GM12874 (cell line): ENCODE measurements around the gene HBZ.
A peak's percentile ranks its signal among the peaks of the same experiment; 100 is the strongest.

ENCODE experiments used
- TF ChIP-seq, protein P1 (sequence below): IDR thresholded peaks from 2 replicates; pipeline ENCODE4 v1.5.1; 2011; ENCODE audit warnings: low read depth, mild to moderate bottlenecking, control low read depth, low read length, moderate library complexity; ENCODE audit not compliant: insufficient read depth

Gene HBZ

GRCh38 chr16:180681-181564 is 28.5 kb downstream of the HBZ start:
- TF ChIP-seq, protein P1, sequence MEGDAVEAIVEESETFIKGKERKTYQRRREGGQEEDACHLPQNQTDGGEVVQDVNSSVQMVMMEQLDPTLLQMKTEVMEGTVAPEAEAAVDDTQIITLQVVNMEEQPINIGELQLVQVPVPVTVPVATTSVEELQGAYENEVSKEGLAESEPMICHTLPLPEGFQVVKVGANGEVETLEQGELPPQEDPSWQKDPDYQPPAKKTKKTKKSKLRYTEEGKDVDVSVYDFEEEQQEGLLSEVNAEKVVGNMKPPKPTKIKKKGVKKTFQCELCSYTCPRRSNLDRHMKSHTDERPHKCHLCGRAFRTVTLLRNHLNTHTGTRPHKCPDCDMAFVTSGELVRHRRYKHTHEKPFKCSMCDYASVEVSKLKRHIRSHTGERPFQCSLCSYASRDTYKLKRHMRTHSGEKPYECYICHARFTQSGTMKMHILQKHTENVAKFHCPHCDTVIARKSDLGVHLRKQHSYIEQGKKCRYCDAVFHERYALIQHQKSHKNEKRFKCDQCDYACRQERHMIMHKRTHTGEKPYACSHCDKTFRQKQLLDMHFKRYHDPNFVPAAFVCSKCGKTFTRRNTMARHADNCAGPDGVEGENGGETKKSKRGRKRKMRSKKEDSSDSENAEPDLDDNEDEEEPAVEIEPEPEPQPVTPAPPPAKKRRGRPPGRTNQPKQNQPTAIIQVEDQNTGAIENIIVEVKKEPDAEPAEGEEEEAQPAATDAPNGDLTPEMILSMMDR, result no peak

- TF ChIP-seq, protein P1, result peak; percentile 98
Measured at GRCh38 chr16:181565-182021, 29.1 kb downstream of the HBZ start.

GRCh38 chr16:183005-183404 is 30.6 kb downstream of the HBZ start:
- TF ChIP-seq, protein P1, result no peak

GRCh38 chr16:185213-185612 is 32.8 kb downstream of the HBZ start:
- TF ChIP-seq, protein P1, result no peak

DNA sequence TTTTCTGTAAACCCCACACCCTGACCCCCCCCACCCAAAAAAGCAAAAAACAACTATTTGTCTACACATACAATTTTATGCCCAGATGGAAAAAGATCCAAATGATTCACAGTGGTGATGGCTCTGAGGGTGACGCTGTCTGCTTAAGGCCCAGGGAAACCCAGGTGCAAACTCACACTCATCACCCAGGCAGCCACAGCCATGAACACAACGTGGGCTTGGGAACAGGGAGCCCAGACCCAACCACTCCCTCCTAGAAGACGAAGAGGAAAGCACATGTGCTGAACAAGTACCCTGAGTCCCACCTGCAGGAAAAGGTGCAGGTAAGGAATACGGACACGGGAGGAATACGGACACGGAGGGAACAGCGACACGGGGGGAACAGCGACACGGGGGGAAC is 33.2 kb downstream of the HBZ start:
- TF ChIP-seq, protein P1, result no peak

- TF ChIP-seq, protein P1, result no peak
Measured at GRCh38 chr16:187330-187729, 34.9 kb downstream of the HBZ start.

- TF ChIP-seq, protein P1, result peak; percentile 20; the same call in 1 of the 2 replicates
Measured at GRCh38 chr16:188674-189073, 36.2 kb downstream of the HBZ start.
